HL-60 (cell line): ENCODE data around the gene CACNA1D.

Experiments used
- DNase-seq, 2 experiments: peaks; one replicate each; pipeline ENCODE4 v3.0.0-alpha.2; 2010 to 2020; ENCODE audit warnings: low read depth in 1 of 2, low spot score in 1 of 2
- H3K27ac ChIP-seq: fragments of 250-450 bp; sonication (Bioruptor Pico); replicated peaks from 2 replicates; pipeline ENCODE4 v1.5.1; 2020; ENCODE audit warnings: mild to moderate bottlenecking, moderate library complexity
- H3K27me3 ChIP-seq: fragments of 250-450 bp; sonication (Bioruptor Pico); 2 replicates; pipeline ENCODE4 v1.5.1; 2021; ENCODE audit warnings: mild to moderate bottlenecking, moderate library complexity; ENCODE audit not compliant: insufficient read depth, poor library complexity, severe bottlenecking
- H3K4me3 ChIP-seq: replicated peaks from 2 replicates; pipeline ENCODE4 v1.5.1; 2011; ENCODE audit warnings: mild to moderate bottlenecking, control low read depth, low read length; ENCODE audit not compliant: insufficient read depth
- GABPA ChIP-seq: IDR thresholded peaks from 2 replicates; pipeline ENCODE4 v1.6.1; 2012; ENCODE audit warnings: low read depth
- POLR2AphosphoS5 ChIP-seq: IDR thresholded peaks from 2 replicates; pipeline ENCODE4 v1.6.1; 2012; ENCODE audit warnings: low read depth
- SPI1 ChIP-seq: IDR thresholded peaks from 2 replicates; pipeline ENCODE4 v1.6.1; 2012; ENCODE audit warnings: low read depth, mild to moderate bottlenecking, borderline replicate concordance
- TF ChIP-seq, protein P1 (sequence below): IDR thresholded peaks from 2 replicates; pipeline ENCODE4 v1.6.1; 2012; ENCODE audit warnings: low read depth; ENCODE audit not compliant: insufficient replicate concordance
- TF ChIP-seq, protein P2 (sequence below): IDR thresholded peaks from one replicate; pipeline ENCODE4 v1.5.1; 2011; ENCODE audit warnings: low read length, control low read depth, inconsistent platforms; ENCODE audit not compliant: insufficient read depth

CACNA1D gene

DNA sequence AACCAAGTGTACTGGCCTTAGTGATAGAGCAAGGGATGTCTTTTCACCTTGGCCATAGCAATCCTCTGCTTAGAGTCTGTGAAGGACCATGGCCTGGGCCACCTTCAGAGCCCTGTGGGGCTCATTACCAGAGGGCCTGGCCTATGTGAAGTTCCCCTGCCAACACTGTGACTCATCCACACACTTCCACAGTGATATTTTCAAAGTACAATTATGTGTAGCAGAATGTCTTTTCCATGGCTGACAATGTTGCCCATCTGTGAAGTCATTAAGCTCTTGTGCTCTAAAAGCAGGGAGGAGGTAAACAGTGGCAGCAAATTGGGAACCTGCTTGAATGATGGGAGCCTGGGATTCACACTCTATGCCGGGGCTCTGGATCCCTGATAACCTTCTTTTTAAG is 12.2 kb upstream of the CACNA1D start:
- peaks cover 13% of the 10 kb centered on the region for H3K27me3 ChIP-seq
- no peak overlapping the region for H3K27ac ChIP-seq
- no peak overlapping the region for H3K4me3 ChIP-seq
- TF ChIP-seq, protein P1, sequence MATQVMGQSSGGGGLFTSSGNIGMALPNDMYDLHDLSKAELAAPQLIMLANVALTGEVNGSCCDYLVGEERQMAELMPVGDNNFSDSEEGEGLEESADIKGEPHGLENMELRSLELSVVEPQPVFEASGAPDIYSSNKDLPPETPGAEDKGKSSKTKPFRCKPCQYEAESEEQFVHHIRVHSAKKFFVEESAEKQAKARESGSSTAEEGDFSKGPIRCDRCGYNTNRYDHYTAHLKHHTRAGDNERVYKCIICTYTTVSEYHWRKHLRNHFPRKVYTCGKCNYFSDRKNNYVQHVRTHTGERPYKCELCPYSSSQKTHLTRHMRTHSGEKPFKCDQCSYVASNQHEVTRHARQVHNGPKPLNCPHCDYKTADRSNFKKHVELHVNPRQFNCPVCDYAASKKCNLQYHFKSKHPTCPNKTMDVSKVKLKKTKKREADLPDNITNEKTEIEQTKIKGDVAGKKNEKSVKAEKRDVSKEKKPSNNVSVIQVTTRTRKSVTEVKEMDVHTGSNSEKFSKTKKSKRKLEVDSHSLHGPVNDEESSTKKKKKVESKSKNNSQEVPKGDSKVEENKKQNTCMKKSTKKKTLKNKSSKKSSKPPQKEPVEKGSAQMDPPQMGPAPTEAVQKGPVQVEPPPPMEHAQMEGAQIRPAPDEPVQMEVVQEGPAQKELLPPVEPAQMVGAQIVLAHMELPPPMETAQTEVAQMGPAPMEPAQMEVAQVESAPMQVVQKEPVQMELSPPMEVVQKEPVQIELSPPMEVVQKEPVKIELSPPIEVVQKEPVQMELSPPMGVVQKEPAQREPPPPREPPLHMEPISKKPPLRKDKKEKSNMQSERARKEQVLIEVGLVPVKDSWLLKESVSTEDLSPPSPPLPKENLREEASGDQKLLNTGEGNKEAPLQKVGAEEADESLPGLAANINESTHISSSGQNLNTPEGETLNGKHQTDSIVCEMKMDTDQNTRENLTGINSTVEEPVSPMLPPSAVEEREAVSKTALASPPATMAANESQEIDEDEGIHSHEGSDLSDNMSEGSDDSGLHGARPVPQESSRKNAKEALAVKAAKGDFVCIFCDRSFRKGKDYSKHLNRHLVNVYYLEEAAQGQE, result no peak
- no peak for TF ChIP-seq POLR2AphosphoS5
- no peak for TF ChIP-seq SPI1
- TF ChIP-seq GABPA, result no peak
- TF ChIP-seq, protein P2, sequence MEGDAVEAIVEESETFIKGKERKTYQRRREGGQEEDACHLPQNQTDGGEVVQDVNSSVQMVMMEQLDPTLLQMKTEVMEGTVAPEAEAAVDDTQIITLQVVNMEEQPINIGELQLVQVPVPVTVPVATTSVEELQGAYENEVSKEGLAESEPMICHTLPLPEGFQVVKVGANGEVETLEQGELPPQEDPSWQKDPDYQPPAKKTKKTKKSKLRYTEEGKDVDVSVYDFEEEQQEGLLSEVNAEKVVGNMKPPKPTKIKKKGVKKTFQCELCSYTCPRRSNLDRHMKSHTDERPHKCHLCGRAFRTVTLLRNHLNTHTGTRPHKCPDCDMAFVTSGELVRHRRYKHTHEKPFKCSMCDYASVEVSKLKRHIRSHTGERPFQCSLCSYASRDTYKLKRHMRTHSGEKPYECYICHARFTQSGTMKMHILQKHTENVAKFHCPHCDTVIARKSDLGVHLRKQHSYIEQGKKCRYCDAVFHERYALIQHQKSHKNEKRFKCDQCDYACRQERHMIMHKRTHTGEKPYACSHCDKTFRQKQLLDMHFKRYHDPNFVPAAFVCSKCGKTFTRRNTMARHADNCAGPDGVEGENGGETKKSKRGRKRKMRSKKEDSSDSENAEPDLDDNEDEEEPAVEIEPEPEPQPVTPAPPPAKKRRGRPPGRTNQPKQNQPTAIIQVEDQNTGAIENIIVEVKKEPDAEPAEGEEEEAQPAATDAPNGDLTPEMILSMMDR, result no peak
- no peak for DNase-seq

DNA sequence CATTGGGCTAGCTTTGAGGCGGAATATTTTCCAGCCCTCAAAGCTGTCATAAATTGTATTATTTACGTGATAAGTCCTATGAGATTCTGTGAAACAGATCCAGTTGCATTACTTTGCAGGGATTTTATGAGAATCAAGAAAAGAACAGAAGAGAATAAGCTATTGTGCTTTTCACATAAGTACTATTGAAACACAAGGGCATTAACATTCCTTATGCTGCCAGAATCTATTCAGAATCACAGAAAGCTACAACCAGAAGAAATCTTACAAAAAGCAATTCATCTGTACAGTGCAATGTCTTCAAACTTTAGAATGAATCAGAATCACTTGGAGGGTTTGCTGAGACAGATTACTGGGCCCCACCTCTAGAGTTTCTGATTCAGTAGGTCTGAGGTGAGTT is 10.6 kb upstream of the CACNA1D start:
- no peak for DNase-seq
- Histone ChIP-seq H3K27ac (no peak overlapping the region), H3K27me3 (peaks cover 7% of the 10 kb centered on the region), H3K4me3 (no peak overlapping the region)
- TF ChIP-seq, protein P2, result no peak
- TF ChIP-seq, protein P1, result no peak
- TF ChIP-seq GABPA (no peak), POLR2AphosphoS5 (no peak), SPI1 (no peak)

DNA sequence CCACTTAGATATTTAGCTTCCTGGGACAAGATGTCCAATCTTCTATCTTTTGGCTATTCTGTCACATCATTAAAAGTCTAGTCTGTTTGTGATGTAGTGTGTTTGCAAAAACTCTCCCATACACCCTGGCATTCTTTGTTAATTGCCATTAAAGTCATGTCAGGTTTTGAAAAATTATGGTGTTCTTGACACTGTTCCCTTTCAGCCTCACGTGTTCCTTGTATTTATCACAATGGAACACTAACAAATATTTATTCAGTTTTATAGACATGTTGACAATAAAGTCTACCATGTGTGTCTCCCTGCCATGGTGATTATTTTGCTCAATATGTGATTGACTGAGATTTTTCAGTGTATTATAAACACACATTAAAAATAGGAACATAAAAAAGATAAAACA is 9.4 kb upstream of the CACNA1D start:
- TF ChIP-seq, protein P2, result no peak
- no peak for TF ChIP-seq SPI1
- TF ChIP-seq, protein P1, result no peak
- no peak for TF ChIP-seq GABPA
- H3K27me3 ChIP-seq, result peaks cover 6% of the 10 kb centered on the region
- no peak for DNase-seq
- no peak overlapping the region for H3K4me3 ChIP-seq
- H3K27ac ChIP-seq, result no peak overlapping the region
